HepG2 (cell line): Measurements from ENCODE around the gene C9orf78. TPM values are rescaled to one million over a fixed set of nuclear protein-coding genes. Genes with fewer than 3 reads are reported as not detected.

Experiments used
- CBX2 ChIP-seq, 2 experiments: fragments of 200-600 bp in 1 of 2; sonication (generic); formaldehyde crosslinking in 1 of 2; IDR thresholded peaks; 2 replicates each; pipeline versions ENCODE4 v1.7.0 to v1.8.1; 2018 to 2022; ENCODE audit warnings: low read depth in 2 of 2, low read length in 1 of 2, mild to moderate bottlenecking in 1 of 2, missing genetic modification reagents in 1 of 2
- GPN1 ChIP-seq: sonication (generic); formaldehyde crosslinking; IDR thresholded peaks from 2 replicates; pipeline ENCODE4 v1.5.1; 2020; ENCODE audit warnings: missing genetic modification reagents, borderline replicate concordance
- MAF1 ChIP-seq: sonication (generic); formaldehyde crosslinking; IDR thresholded peaks from 2 replicates; pipeline ENCODE4 v1.5.0; 2020; ENCODE audit warnings: missing genetic modification reagents, borderline replicate concordance
- MATR3 ChIP-seq: sonication (generic); formaldehyde crosslinking; IDR thresholded peaks from 2 replicates; pipeline ENCODE4 v1.4.0; 2020; ENCODE audit warnings: missing genetic modification reagents
- POLR2A ChIP-seq, 2 experiments: IDR thresholded peaks; 2 replicates each; pipeline ENCODE4 v1.6.1; 2011; ENCODE audit warnings: low read depth in 2 of 2, low read length in 2 of 2, mild to moderate bottlenecking in 1 of 2, moderate library complexity in 1 of 2; ENCODE audit not compliant: insufficient read depth in 1 of 2
- SETDB1 ChIP-seq: sonication (generic); formaldehyde crosslinking; IDR thresholded peaks from 2 replicates; pipeline ENCODE4 v1.5.1; 2020; ENCODE audit warnings: missing genetic modification reagents, mild to moderate bottlenecking, borderline replicate concordance
- ZFP37 ChIP-seq: sonication (generic); formaldehyde crosslinking; IDR thresholded peaks from 2 replicates; pipeline ENCODE4 v1.4.0; 2020; ENCODE audit warnings: missing genetic modification reagents, borderline replicate concordance
- ZNF232 ChIP-seq: sonication (generic); formaldehyde crosslinking; IDR thresholded peaks from 2 replicates; pipeline ENCODE4 v1.4.0; 2020; ENCODE audit warnings: missing genetic modification reagents, borderline replicate concordance
- ZNF761 ChIP-seq: sonication (generic); formaldehyde crosslinking; conservative IDR thresholded peaks from 2 replicates; pipeline ENCODE4 v1.4.0; 2020; ENCODE audit warnings: mild to moderate bottlenecking, missing genetic modification reagents
- ZNF768 ChIP-seq: sonication (generic); formaldehyde crosslinking; IDR thresholded peaks from 2 replicates; pipeline ENCODE4 v1.4.0; 2020; ENCODE audit warnings: missing genetic modification reagents
- ZNF878 ChIP-seq: sonication (generic); formaldehyde crosslinking; IDR thresholded peaks from 2 replicates; pipeline ENCODE4 v1.8.1; 2023; ENCODE audit warnings: mild to moderate bottlenecking, missing genetic modification reagents, moderate library complexity
- ZSCAN25 ChIP-seq: sonication (generic); formaldehyde crosslinking; IDR thresholded peaks from 2 replicates; pipeline ENCODE4 v1.8.0; 2022; ENCODE audit warnings: mild to moderate bottlenecking, missing genetic modification reagents
- polyA plus RNA-seq, 8 experiments: library from polyadenylated mRNA; depleted of rRNA in 3 of 8; stranded (reverse) in 7 of 8; unstranded in 1 of 8; fragments of >200 nt; fragmentation: Illumina TruSeq in 4 of 8; extraction: Trizol in 4 of 8; gene quantifications; 2 replicates each; pipeline versions ENCODE4 v1.2.1 to v1.2.3, GENCODE V29; 2011 to 2016; ENCODE audit warnings: low read depth in 4 of 8, missing spikeins in 1 of 8, mixed read lengths in 1 of 8; ENCODE audit not compliant: insufficient read depth in 1 of 8
- total RNA-seq, 5 experiments: library from RNA; depleted of rRNA; stranded (reverse); fragments of >200 nt; fragmentation: Illumina TruSeq; extraction: Trizol; gene quantifications; 2 replicates each; pipeline ENCODE4 v1.2.3, GENCODE V29; 2016; ENCODE audit warnings: low read depth in 1 of 5
- TF ChIP-seq, protein P1 (sequence below): sonication (generic); formaldehyde crosslinking; IDR thresholded peaks from 2 replicates; pipeline ENCODE4 v1.9.0; 2022; ENCODE audit warnings: missing genetic modification reagents, mild to moderate bottlenecking, borderline replicate concordance
- TF ChIP-seq, protein P2 (sequence below): sonication (generic); formaldehyde crosslinking; IDR thresholded peaks from 2 replicates; pipeline ENCODE4 v1.4.0; 2020; ENCODE audit warnings: missing genetic modification reagents, borderline replicate concordance
- TF ChIP-seq, protein P3 (sequence below): sonication (generic); formaldehyde crosslinking; IDR thresholded peaks from 2 replicates; pipeline ENCODE4 v1.4.0; 2020; ENCODE audit warnings: mild to moderate bottlenecking, missing genetic modification reagents, borderline replicate concordance
- TF ChIP-seq, protein P4 (sequence below): sonication (generic); formaldehyde crosslinking; IDR thresholded peaks from 2 replicates; pipeline ENCODE4 v1.8.1; 2023; ENCODE audit warnings: missing genetic modification reagents, mild to moderate bottlenecking, borderline replicate concordance

C9orf78 gene
- total and polyA plus RNA-seq, 2 of the 13 experiments (the other 11 are each of a cell fraction or from before 2014, with no cell fraction given), result 18.4 to 35.5 TPM

DNA sequence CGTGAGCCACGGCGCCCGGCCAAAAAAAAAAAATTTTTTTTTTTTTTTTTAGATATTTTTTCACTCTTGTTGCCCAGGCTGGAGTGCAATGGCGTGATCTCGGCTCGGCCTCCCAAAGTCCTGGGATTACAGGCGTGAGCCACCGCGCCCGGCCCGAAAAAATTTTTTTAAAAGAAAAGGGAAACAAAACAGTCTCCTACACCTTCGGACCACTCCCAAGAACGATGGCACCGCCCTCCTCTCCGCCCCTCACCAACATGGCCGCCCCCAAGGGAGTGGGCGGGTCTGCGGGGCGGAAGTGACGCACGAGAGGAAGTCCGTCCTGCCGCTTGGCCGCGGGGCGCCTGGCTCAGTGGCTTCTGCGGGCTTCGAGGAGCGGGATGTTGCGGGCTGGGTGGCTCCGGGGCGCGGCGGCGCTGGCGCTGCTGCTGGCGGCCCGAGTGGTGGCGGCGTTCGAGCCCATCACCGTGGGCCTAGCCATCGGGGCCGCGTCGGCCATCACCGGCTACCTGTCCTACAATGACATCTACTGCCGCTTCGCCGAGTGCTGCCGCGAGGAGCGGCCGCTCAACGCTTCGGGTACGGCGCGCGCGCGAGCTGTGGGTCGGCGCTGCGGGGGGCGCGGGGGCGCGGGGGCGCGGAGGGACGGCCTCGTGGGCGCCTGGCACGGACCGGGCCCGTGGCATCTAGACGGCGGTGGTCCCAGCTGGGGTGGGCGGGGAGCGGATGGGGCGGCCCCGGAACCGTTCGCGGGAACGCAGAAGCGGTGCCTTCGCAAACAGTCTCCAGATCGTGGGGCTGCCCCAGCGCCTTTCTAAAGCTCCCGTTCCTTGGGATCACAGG lies 32.0 kb downstream of the C9orf78 start, which contains the start of gene TOR1B (continued):
- TF ChIP-seq GPN1, result no peak
- TF ChIP-seq, protein P1, sequence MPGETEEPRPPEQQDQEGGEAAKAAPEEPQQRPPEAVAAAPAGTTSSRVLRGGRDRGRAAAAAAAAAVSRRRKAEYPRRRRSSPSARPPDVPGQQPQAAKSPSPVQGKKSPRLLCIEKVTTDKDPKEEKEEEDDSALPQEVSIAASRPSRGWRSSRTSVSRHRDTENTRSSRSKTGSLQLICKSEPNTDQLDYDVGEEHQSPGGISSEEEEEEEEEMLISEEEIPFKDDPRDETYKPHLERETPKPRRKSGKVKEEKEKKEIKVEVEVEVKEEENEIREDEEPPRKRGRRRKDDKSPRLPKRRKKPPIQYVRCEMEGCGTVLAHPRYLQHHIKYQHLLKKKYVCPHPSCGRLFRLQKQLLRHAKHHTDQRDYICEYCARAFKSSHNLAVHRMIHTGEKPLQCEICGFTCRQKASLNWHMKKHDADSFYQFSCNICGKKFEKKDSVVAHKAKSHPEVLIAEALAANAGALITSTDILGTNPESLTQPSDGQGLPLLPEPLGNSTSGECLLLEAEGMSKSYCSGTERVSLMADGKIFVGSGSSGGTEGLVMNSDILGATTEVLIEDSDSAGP (CRISPR knock-in tag), result peak; percentile 78
- TF ChIP-seq SETDB1 (CRISPR knock-in tag), result no peak
- TF ChIP-seq, protein P2, sequence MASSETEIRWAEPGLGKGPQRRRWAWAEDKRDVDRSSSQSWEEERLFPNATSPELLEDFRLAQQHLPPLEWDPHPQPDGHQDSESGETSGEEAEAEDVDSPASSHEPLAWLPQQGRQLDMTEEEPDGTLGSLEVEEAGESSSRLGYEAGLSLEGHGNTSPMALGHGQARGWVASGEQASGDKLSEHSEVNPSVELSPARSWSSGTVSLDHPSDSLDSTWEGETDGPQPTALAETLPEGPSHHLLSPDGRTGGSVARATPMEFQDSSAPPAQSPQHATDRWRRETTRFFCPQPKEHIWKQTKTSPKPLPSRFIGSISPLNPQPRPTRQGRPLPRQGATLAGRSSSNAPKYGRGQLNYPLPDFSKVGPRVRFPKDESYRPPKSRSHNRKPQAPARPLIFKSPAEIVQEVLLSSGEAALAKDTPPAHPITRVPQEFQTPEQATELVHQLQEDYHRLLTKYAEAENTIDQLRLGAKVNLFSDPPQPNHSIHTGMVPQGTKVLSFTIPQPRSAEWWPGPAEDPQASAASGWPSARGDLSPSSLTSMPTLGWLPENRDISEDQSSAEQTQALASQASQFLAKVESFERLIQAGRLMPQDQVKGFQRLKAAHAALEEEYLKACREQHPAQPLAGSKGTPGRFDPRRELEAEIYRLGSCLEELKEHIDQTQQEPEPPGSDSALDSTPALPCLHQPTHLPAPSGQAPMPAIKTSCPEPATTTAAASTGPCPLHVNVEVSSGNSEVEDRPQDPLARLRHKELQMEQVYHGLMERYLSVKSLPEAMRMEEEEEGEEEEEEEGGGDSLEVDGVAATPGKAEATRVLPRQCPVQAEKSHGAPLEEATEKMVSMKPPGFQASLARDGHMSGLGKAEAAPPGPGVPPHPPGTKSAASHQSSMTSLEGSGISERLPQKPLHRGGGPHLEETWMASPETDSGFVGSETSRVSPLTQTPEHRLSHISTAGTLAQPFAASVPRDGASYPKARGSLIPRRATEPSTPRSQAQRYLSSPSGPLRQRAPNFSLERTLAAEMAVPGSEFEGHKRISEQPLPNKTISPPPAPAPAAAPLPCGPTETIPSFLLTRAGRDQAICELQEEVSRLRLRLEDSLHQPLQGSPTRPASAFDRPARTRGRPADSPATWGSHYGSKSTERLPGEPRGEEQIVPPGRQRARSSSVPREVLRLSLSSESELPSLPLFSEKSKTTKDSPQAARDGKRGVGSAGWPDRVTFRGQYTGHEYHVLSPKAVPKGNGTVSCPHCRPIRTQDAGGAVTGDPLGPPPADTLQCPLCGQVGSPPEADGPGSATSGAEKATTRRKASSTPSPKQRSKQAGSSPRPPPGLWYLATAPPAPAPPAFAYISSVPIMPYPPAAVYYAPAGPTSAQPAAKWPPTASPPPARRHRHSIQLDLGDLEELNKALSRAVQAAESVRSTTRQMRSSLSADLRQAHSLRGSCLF (CRISPR knock-in tag), result no peak
- TF ChIP-seq POLR2A (IDR thresholded peaks at IDR 0.05; ENCODE audit: insufficient read depth in 1 of 2, low read depth in 2 of 2, low read length in 2 of 2), result peak; percentile 52 to 97; a peak in 3 of 4 replicates
- no peak for TF ChIP-seq MATR3
- TF ChIP-seq ZNF768 (CRISPR knock-in tag), result peak; percentile 59; the same call in 1 of the 2 replicates
- no peak; the same call in 1 of the 2 replicates for TF ChIP-seq ZSCAN25 (CRISPR knock-in tag)
- TF ChIP-seq ZFP37, result no peak
- TF ChIP-seq, protein P3, sequence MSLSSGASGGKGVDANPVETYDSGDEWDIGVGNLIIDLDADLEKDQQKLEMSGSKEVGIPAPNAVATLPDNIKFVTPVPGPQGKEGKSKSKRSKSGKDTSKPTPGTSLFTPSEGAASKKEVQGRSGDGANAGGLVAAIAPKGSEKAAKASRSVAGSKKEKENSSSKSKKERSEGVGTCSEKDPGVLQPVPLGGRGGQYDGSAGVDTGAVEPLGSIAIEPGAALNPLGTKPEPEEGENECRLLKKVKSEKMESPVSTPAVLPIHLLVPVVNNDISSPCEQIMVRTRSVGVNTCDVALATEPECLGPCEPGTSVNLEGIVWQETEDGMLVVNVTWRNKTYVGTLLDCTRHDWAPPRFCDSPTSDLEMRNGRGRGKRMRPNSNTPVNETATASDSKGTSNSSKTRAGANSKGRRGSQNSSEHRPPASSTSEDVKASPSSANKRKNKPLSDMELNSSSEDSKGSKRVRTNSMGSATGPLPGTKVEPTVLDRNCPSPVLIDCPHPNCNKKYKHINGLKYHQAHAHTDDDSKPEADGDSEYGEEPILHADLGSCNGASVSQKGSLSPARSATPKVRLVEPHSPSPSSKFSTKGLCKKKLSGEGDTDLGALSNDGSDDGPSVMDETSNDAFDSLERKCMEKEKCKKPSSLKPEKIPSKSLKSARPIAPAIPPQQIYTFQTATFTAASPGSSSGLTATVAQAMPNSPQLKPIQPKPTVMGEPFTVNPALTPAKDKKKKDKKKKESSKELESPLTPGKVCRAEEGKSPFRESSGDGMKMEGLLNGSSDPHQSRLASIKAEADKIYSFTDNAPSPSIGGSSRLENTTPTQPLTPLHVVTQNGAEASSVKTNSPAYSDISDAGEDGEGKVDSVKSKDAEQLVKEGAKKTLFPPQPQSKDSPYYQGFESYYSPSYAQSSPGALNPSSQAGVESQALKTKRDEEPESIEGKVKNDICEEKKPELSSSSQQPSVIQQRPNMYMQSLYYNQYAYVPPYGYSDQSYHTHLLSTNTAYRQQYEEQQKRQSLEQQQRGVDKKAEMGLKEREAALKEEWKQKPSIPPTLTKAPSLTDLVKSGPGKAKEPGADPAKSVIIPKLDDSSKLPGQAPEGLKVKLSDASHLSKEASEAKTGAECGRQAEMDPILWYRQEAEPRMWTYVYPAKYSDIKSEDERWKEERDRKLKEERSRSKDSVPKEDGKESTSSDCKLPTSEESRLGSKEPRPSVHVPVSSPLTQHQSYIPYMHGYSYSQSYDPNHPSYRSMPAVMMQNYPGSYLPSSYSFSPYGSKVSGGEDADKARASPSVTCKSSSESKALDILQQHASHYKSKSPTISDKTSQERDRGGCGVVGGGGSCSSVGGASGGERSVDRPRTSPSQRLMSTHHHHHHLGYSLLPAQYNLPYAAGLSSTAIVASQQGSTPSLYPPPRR (CRISPR knock-in tag), result no peak
- TF ChIP-seq, protein P4, sequence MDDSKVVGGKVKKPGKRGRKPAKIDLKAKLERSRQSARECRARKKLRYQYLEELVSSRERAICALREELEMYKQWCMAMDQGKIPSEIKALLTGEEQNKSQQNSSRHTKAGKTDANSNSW (CRISPR knock-in tag), result no peak
- no peak for TF ChIP-seq CBX2 (IDR thresholded peaks at IDR 0.05; ENCODE audit: low read depth, low read length)
- no peak for TF ChIP-seq CBX2 (CRISPR knock-in tag; IDR thresholded peaks at IDR 0.05; ENCODE audit: low read depth)
- peak; percentile 57; the same call in 1 of the 2 replicates for TF ChIP-seq ZNF232 (CRISPR knock-in tag)
- TF ChIP-seq ZNF761 (CRISPR knock-in tag), result no peak
- TF ChIP-seq ZNF878 (CRISPR knock-in tag), result no peak
- no peak for TF ChIP-seq MAF1 (CRISPR knock-in tag)
